HG03521 (cell line): ENCODE results near the gene KLK2.
"Not testable (repeated sequence)": the region's sequence is repeated elsewhere in the genome, so short reads cannot be mapped to it uniquely, and the experiment has no call there.

Source experiments
- ATAC-seq: cut with Tn5 transposase; IDR thresholded peaks from one replicate; pipeline ENCODE4 v1.9.1; 2021; ENCODE audit warnings: mild to moderate bottlenecking, moderate library complexity; ENCODE audit not compliant: unreplicated experiment

The KLK2 gene

DNA sequence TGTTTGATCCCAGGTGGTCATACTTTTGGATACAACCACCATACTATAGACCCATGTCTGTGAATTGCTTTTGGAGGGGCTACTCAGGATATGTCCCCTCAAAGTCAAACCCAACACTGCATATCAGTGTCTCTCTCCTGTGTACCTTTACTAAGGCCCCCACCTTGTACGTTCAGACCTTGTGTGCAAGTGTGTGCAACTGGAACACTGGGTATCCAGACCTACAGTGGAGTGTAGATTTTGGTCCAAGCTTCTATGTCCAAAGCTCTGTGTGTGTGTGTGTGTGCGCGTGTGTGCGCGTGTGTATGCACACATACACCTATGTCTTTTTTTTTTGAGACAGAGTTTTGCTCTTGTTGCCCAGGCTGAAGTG lies 18.0 kb downstream of the KLK2 start:
- ATAC-seq, result no peak

GRCh38 chr19:50893047-50893736 lies 20.0 kb downstream of the KLK2 start:
- no peak for ATAC-seq

DNA sequence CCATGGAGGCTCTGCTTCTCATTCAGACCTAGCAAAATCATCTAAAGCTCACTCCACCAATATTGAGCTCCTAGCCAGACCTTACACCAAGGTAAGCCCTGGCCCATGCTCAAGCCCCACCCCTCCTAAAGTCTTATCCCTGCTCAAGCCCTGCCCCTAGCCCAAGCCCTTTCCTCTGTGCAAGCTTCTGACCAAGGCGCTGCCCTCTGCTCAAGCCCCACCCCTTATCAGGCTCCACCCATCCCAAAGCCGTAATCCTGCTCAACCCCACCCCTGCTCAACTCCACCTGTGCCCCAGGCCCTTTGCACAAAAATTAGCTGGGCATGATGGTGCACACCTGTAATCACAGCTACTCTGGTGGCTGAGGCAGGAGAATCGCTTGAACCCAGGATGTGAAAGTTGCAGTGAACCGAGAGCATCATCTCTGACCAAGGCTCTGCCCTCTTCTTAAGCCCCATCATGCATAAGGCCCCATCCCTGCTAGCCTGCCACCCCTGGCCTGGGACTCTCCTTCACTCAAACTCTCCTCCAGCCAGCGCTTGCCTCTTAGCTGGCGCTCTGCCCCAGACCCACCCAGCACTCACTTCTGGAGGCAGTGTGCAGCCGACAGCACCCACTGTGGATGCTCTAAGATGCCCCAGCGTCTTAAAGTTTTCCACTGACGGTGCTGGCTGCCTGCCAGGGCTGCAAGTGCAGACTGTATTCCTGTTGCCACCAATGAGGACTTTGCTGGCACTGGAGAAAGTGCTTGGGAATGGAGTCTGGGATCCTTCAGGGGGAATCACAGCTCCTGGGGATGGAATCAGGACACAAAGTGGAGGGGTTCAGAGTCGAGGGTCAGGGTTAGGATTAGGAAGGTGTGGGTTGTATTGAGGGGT lies 21.5 kb downstream of the KLK2 start:
- no peak for ATAC-seq

DNA sequence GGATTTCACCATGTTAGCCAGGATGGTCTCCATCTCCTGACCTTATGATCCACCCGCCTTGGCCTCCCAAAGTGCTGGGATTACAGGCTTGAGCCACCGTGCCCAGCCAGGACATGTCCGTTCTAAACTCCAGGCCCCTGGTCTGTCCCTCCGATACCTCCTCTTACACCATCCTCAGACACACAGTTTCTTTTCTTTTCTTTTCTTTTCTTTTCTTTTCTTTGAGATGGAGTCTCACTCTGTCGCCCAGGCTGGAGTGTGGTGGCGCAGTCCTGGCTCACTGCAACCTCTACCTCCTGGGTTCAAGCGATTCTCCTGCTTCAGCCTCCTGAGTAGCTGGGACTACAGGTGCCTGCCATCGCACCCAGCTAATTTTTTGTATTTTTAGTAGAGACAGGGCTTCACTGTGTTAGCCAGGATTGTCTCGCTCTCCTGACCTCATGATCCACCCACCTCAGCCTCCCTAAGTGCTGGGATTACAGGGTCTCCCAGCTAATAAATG lies 22.9 kb downstream of the KLK2 start:
- ATAC-seq, result not testable (repeated sequence)

DNA sequence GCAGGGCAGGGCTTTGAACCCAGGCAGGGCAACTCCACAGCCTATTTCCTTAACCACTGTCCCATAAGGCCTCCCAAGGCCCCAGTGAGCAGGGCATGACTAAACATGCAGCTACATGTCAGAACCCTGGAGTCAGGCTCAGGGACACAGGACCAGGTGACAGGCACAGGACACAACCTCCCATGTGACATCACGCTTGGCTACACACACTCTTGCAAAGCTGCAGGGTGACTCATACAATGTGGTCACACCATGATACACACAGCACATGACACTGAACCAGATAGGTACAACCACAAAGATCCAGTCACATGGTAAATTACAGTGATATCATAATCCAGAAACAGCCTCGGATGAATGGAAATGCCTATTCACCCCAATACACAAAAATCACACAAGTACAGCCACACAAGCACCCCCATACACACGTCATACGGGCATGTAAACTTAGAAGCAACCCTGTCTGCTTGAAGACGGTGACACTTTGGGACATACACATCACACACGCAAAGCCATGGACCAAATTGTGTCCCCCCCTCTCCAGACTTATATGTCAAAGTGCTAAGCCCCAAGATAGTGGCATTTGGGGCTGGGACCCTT lies 23.5 kb downstream of the KLK2 start:
- ATAC-seq, result peak; percentile 75

DNA sequence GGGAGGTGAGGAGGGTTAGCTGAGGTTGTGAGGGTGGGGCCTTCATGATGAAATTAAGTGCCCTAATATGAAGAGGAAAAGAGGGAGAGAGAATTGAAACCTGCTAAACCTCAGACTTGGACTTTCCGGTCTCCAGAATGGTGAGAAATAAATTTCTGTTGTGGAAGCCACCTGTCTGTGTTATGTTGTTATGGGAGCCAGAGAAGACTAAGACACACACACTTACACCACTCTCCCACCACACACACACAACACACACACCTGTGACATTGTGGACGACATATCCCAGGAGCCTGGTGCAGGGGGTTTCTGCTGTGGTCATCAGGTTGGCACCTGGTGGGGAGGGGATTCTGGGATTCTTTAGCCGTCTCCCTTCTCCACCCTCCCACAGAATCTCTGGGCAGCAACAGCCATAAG lies 24.0 kb downstream of the KLK2 start:
- ATAC-seq, result peak; percentile 29

DNA sequence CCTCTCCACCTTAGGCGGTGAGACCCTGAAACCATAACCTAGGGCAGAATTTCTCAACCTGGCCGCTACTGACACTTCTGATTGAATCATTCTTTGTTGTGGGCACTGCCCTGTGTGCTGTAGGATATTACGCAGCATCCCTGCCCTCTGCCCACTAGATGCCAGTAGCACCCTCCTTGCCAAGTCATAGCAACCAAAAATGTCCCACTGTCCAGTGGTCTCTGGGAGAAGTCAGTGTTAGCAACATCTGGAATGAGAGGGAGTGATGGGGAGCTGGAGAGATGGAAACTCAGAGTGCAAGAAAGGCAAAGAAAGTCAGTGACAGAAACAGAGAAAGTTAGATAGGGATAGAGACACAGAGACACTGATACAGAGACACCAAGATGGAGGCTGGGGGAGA lies 24.4 kb downstream of the KLK2 start:
- no peak for ATAC-seq

DNA sequence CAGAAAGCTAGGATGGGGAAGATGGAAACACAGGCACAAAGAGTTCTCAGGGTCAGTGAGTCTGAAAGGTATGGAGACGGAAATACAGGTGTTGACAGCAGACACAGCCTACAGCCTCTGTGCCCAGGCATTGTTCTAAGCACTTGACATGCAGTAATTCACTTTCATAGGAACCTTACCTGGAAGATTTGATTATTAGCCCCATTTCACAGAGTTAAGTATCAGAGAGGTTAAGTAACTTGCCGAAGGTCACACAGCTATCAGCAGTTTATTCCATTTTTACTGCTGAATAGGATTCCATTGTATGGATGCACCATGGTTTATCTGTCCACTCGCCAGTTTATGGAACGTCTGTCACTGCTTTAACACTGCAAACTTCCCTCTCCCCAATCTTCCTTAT lies 24.8 kb downstream of the KLK2 start:
- ATAC-seq, result no peak

- no peak for ATAC-seq
These were observed 26.3 kb downstream of the KLK2 start for GRCh38 chr19:50899569-50899968.

DNA sequence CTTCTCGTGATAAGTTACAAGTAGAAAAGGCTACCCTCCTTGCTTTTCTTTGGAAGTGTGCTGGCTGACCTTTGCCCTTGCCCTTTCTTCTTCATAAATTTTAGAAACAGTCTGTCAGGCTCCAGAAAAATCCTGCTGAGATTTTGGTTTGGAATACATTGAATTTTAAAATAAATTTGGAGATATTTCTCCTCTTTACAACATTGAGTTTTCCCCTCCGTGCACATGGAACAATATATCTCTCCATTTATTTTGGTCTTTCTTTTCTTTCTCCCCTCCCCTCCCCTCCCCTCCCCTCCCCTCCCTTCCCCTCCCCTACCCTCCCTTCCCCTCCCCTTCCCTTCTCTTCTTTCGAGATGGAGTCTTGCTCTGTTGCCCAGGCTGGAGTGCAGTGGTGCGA lies 29.4 kb downstream of the KLK2 start:
- no peak for ATAC-seq

DNA sequence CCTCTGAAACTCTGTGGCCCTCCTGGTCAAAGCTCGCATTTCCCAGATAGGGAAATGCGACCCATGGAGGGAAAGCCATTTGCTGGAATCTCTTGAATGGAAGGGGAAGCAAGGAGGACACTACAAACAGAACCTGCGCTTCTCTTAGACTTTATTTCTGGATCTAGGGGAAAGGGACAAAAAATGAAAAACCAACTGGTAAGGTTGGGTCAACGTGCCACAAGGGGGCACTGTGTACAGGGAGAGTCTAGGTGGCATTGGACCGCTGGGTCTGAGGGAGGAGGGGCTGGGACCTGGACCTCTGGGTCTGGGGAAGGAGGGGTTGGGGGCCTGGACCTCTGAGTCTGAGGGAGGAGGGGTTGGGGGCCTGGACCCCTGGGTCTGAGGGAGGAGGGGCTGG lies 33.0 kb downstream of the KLK2 start:
- no peak for ATAC-seq

DNA sequence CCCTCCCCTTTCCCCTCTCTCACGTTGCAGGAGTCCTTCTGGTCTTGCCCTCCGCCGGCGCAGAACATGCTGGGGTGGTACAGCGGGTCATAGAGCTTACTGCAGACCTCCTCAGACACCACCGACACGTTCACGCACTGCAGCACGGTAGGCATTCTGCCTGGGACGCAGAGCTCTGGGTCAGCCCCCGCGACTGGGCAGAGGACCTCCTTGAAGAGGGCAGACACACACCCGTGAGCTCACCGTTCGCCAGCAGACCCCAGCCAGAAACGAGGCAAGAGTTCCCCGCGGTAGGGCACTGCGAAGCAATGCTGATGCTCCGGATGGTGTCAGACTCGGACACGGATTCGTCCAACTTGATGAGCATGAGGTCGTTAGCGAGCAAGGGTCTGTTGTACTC lies 35.1 kb downstream of the KLK2 start:
- ATAC-seq, result no peak

- no peak for ATAC-seq
These were observed 36.2 kb downstream of the KLK2 start for GRCh38 chr19:50909240-50910070.

DNA sequence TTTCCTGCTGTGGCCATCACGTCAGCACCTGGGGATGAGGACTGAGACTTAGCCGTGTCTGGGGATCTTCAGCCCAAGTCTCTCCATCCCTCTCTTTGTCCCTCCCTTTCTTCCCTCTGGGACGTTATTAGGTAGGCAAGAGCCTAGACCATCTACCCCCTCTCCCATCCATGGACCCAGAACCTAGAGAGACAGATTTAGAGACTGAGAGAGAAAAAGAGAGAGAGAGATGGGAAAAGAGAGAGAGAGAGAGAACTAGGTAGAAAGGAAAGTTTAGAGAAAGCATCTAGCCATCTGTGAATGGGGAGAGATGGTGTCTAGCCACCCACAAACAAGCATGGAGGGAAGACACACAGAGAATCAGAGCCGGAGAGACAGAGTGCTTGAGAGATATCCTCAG lies 37.5 kb downstream of the KLK2 start:
- no peak for ATAC-seq

DNA sequence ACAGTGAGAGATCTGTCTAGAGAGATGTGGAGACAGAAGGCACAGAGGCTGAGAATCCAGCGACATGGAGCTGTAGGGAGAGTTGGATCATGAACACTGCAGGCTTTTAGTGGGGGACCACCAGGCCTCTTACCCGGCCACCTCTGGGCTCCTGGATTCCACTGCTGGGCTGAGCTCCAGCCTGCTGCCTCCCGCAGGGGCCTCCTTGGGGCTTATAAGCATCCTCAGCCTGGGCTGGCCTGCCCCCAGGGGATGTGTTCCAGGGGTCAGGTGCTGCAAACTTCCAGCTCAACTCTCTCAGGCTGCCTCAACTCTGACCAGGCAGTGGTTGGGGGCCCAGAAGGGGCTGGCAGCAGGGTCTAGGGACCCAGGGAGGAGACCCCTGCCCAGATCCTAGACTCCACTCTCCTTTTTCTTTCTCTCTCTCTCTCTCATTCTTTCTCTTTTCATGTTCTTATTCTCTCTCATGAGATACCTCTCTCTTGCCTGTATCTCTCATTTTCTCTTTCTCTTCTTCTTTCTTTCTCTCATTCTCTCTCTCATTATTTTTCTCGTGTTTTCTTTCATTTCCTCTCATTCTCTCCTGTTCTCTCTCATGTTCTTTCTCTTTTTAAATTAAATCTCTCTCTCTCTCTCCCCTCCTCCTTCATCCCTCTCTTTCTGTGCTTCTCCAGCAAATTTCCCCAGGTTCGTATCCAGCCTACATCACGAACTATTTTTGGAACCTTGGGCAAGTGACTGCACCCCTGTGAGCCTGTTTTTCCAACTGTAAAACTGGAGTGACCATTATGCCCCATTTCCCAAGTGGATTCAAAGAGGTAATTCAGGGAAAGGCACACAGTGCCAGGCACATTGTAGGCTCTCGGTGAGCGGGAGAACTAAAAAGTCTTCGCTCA lies 38.2 kb downstream of the KLK2 start, which contains the start of gene KLK4:
Gene KLK4 (minus strand): TSS at position 190 of the 896 bp plus-strand sequence. CDS start 657 bp downstream, outside the sequence.
- no peak for ATAC-seq

GRCh38 chr19:50912102-50912599 lies 38.9 kb downstream of the KLK2 start:
- ATAC-seq, result no peak

DNA sequence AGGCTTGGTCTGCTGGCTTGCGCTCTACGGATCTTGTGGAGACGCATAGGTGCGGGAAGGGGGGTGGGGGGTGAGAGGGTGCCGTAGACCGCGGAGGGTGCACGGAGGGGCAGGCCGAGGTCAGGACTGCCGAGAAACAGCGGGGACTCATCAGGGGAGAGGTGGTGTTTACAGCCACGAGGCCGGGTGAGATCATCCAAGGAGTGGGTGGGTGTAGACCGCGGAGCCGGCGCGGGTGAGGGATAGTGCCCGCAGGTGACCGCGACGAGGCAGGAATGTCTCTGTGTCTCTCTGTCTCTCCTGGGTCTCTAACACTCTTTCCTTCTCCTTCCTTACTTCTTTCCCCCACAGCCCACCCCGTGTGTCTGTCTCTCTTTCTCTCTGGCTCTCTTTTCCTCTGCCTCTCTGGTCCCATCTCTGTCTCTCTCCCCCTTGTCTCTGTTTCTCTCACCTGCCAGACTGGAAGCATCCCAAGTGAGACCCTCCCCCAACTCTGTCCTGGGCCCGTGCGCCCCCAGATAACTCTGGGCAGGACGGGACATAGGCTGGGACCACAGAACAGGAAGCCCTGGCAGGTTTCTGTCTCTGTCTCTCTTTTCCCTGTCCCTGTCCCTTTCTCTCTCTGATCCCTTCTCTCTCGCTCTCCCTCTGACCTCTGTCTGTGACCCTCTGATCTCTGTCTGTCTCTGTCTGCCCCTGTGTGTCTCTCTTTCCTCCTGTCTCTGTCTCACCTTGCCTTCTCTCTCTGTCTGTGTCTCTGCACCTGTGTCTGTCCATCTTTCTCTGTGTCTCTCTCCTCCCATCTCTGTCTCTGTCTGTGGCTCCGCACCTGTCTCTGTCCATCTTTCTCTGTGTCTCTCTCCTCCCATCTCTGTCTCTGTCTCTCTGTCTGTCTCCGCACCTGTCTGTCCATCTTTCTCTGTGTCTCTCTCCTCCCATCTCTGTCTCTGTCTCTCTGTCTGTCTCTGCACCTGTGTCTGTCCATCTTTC lies 39.8 kb downstream of the KLK2 start:
- ATAC-seq, result no peak

- no peak for ATAC-seq
These were observed 42.8 kb downstream of the KLK2 start for GRCh38 chr19:50916069-50916468.
